22Rv1 (cell line): Measurements from ENCODE around the gene IL5.

Source experiments
- ZFX ChIP-seq: fragments of 450-650 bp; IDR thresholded peaks from 2 replicates; pipeline ENCODE4 v1.6.1; 2017; ENCODE audit warnings: antibody characterized with exemption, borderline replicate concordance
- TF ChIP-seq, protein P1 (sequence below): fragments of 450-650 bp; IDR thresholded peaks from 2 replicates; pipeline ENCODE4 v1.5.1; 2017; ENCODE audit warnings: mild to moderate bottlenecking

DNA sequence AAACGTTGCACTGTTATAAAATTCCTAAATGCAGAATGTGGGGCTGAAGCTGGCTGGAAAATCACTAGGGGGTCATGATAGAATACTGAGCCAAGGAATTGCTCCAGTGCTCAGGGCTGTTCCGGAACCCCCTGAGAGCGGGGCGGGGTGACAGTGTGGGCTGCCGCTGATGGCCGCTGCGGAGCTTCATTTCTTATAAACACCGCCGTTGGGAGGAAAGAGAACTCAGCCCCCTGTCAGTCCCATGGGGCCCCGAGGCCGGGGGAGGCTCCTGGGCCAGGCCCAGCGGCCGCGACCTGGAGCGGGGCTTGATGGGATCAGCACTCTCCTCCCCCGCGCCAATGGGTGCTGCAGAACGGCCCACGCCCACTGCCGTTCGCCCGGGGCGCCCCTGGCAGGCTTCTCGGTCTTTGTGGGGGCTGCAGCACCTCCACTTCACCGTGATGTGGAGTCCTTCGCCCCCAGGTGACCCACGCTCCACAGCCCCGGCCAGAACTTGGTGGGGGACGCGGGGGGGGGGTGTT is 47.6 kb downstream of the IL5 start:
- TF ChIP-seq, protein P1, sequence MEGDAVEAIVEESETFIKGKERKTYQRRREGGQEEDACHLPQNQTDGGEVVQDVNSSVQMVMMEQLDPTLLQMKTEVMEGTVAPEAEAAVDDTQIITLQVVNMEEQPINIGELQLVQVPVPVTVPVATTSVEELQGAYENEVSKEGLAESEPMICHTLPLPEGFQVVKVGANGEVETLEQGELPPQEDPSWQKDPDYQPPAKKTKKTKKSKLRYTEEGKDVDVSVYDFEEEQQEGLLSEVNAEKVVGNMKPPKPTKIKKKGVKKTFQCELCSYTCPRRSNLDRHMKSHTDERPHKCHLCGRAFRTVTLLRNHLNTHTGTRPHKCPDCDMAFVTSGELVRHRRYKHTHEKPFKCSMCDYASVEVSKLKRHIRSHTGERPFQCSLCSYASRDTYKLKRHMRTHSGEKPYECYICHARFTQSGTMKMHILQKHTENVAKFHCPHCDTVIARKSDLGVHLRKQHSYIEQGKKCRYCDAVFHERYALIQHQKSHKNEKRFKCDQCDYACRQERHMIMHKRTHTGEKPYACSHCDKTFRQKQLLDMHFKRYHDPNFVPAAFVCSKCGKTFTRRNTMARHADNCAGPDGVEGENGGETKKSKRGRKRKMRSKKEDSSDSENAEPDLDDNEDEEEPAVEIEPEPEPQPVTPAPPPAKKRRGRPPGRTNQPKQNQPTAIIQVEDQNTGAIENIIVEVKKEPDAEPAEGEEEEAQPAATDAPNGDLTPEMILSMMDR, result no peak
- TF ChIP-seq ZFX, result no peak
